ENCODE data around the gene EGFLAM.
"Not testable (repeated sequence)": the region's sequence is repeated elsewhere in the genome, so short reads cannot be mapped to it uniquely, and the experiment has no call there.

EGFLAM gene

GRCh38 chr5:38381361-38381760 lies 123.0 kb downstream of the EGFLAM start:
- DNase-seq = no peak

GRCh38 chr5:38382898-38383297 lies 124.5 kb downstream of the EGFLAM start:
- peak; percentile 76 for DNase-seq

GRCh38 chr5:38383701-38384100 lies 125.3 kb downstream of the EGFLAM start:
- DNase-seq = no peak

GRCh38 chr5:38384396-38384795 lies 126.0 kb downstream of the EGFLAM start:
- no peak for DNase-seq

- no peak for DNase-seq
Observed at GRCh38 chr5:38387161-38387560, 128.8 kb downstream of the EGFLAM start.

GRCh38 chr5:38393636-38394035 lies 135.3 kb downstream of the EGFLAM start:
- no peak for DNase-seq

- no peak for DNase-seq
Observed at GRCh38 chr5:38396766-38397165, 138.4 kb downstream of the EGFLAM start.

GRCh38 chr5:38400365-38400764 lies 142.0 kb downstream of the EGFLAM start:
- no peak for DNase-seq

GRCh38 chr5:38401145-38401544 lies 142.8 kb downstream of the EGFLAM start:
- no peak for DNase-seq

- DNase-seq = no peak
Observed at GRCh38 chr5:38403406-38403805, 145.0 kb downstream of the EGFLAM start.

GRCh38 chr5:38403877-38404635 lies 145.7 kb downstream of the EGFLAM start:
- DNase-seq = no peak

GRCh38 chr5:38404667-38405276 lies 146.4 kb downstream of the EGFLAM start:
- DNase-seq = no peak

GRCh38 chr5:38408446-38409198 lies 150.3 kb downstream of the EGFLAM start:
- no peak for DNase-seq

GRCh38 chr5:38410304-38410990 lies 152.1 kb downstream of the EGFLAM start:
- no peak for DNase-seq

GRCh38 chr5:38413696-38414095 lies 155.3 kb downstream of the EGFLAM start:
- DNase-seq = no peak

GRCh38 chr5:38414348-38414747 lies 156.0 kb downstream of the EGFLAM start:
- no peak for DNase-seq

GRCh38 chr5:38415772-38416171 lies 157.4 kb downstream of the EGFLAM start:
- not testable (repeated sequence) for DNase-seq

GRCh38 chr5:38417658-38418017 lies 159.3 kb downstream of the EGFLAM start:
- DNase-seq = no peak

- no peak for DNase-seq
Observed at GRCh38 chr5:38420246-38420645, 161.9 kb downstream of the EGFLAM start.

GRCh38 chr5:38420691-38421390 lies 162.5 kb downstream of the EGFLAM start:
- DNase-seq = no peak

- no peak for DNase-seq
Observed at GRCh38 chr5:38422622-38423021, 164.3 kb downstream of the EGFLAM start.

GRCh38 chr5:38423276-38424147 lies 165.2 kb downstream of the EGFLAM start:
- no peak for DNase-seq
